HL-60 (cell line): Measurements from ENCODE around the gene TMEM255B.

ENCODE experiments used
- CTCF ChIP-seq: IDR thresholded peaks from one replicate; pipeline ENCODE4 v1.5.1; 2011; ENCODE audit warnings: low read length, control low read depth, inconsistent platforms; ENCODE audit not compliant: insufficient read depth
- POLR2AphosphoS5 ChIP-seq: IDR thresholded peaks from 2 replicates; pipeline ENCODE4 v1.6.1; 2012; ENCODE audit warnings: low read depth

- TF ChIP-seq CTCF (no peak), POLR2AphosphoS5 (no peak)
Measured at GRCh38 chr13:113732961-113733950, 25.8 kb upstream of the TMEM255B start.
